Activated CD4-positive, alpha-beta T cell treated with anti-CD3 and anti-CD28 coated beads for 4 hours (primary cell): ENCODE results near the gene UNC93B1.

Source experiments
- DNase-seq, 2 donors: peaks; one replicate each; pipeline ENCODE4 v3.0.0-alpha.2; 2020

UNC93B1 gene

DNA sequence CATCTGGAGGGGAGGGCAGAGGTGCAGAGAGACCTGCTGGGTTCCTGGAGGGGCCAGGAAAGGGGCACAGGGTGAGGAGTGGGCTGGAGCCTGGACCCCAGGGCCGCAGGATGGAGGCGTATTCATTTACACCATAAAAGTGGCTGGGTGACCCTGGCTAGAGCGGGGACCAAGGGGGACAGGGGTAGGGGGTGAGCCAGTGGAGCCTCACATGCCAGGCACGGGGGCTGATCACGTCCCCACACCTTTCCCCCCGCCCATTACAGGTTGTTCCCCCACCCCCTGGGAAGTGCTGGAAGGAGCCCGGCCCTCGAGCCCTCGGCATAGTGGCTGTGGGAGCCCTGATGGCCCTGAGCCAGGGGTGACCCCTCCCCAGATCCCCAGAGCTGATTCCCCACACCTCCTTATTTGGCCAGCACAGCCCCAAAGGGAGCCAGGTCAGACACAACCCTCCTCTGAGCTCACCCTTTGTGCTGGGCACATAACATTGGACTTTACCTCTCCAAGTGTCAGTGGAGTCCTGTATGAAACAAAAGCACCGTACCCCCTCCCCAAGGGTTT lies 35.7 kb upstream of the UNC93B1 start:
- no peak for DNase-seq

- peak; percentile 50 to 55 for DNase-seq
Observed at GRCh38 chr11:68038718-68039525, 35.0 kb upstream of the UNC93B1 start, which contains the start of gene TCIRG1. TSS of gene TCIRG1 (plus strand) at chr11:68039025. CDS start at chr11:68041272, 2,247 bp downstream.

DNA sequence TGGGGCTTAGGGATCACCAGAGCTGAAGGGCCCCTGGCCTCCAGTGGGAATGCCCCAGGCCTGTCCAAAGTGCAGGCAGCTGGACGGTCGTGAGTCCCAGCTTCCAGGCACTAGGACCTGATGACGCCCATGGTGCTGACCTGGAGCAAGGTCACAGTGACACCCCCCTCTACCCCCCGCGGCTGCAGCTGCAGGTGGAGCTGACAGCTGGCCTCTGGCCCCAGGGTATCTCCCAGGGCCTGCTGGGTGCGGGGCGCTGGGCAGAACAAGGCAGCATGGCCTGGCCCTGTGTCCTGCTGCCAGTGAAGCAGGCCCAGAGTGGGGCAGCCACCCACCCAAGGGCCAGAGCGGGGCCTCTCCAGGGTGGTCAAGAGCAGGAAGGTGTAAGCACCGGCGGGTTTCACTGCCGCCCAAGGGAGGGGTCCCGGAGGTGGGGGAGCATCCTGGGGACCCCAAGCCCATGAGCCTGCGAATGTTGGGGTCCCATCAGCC lies 34.4 kb upstream of the UNC93B1 start:
- DNase-seq: no peak

DNA sequence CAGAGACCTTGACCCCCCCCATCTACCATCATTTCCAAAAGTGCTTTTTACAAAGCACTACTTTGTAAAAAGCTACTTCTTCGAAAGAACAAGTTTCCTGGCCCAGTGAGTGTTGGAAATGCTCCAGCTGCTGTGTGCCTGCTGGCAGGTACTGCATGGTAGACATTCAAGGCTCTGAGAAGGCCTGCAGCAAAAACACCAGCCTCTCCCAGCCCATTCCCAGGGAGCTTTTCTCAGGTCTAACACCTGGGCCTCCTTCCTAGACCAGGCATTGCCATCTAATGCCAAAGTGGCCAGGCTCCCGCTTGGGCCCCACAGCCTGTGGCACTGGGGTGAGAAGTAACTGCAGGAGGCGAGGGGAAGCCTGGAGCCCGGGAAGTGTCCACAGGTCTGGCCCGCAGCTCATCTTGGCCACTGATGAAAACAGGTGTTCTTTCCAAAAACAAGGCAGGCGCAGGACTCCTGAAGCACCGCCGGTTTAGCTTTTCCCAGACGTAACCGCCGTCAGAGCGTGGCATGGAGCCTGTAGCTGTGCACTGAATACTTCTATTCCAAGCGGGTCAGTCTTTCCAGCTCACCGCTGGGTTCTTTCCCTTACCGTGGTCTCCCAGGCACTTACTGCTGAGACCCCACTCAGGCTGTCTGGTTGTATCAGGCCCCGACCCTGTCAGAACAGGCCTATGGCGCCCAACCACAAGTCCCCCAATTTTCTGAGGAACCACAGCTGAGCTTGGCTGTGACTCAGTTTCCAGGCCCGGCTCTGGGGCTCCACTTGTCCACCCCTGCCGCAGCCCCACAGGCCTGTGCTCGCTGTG lies 33.7 kb upstream of the UNC93B1 start:
- no peak for DNase-seq

- DNase-seq: no peak
Observed at GRCh38 chr11:68036717-68037239, 32.9 kb upstream of the UNC93B1 start.

DNA sequence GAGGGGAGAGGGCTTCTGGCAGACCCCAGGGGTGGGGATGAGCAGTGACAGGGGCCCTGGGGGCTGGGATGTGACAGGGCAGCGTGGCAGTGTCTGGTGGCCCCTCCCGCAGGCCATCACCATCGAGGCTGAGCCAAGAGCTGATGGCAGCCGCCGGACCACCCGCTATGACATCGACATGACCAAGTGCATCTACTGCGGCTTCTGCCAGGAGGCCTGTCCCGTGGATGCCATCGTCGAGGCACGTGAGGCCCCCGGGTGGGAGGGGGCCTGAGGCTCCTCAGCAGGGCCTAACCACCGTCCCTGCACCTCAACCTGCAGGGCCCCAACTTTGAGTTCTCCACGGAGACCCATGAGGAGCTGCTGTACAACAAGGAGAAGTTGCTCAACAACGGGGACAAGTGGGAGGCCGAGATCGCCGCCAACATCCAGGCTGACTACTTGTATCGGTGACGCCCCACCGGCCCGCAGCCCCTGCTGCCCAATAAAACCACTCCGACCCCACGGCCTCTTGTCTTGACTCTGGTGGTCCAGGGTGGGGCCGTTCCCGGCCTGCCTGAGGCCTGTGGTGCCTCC lies 32.3 kb upstream of the UNC93B1 start:
- DNase-seq: no peak

- DNase-seq: no peak
Observed at GRCh38 chr11:68035266-68035876, 31.5 kb upstream of the UNC93B1 start.

- DNase-seq: no peak
Observed at GRCh38 chr11:68033708-68034045, 29.8 kb upstream of the UNC93B1 start.

- no peak for DNase-seq
Observed at GRCh38 chr11:68032997-68033707, 29.3 kb upstream of the UNC93B1 start.

DNA sequence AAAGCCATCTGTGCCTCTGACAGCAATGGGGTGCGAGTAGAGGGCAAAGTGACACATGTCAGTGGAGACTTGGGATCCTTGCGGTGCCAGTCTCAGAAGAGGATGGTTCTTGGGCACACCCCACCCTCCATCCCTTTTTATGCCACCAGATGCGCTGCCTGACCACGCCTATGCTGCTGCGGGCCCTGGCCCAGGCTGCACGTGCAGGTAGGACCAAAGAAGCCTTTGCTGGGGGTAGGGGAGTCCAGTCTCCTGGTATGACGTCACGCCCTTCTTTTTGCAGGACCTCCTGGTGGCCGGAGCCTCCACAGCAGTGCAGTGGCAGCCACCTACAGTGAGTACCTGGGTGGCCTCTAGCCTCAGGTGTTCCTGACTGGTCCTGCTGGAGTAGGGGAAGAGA lies 28.1 kb upstream of the UNC93B1 start:
- DNase-seq: no peak

DNA sequence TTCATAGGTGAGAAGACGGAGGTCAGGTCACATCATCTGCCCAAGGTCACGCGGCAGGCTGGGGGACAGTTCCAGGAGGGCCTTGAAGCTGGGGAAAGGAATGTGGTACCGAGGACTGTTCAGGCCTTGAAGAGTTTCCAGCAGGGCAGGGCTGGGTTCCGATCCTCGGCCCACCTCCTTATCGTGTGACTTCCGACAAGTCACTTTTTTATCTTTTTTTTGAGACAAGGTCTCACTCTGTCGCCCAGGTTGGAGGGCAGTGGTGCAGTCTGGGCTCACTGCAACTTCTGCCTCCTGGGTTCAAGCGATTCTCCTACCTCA lies 27.2 kb upstream of the UNC93B1 start:
- DNase-seq: no peak

DNA sequence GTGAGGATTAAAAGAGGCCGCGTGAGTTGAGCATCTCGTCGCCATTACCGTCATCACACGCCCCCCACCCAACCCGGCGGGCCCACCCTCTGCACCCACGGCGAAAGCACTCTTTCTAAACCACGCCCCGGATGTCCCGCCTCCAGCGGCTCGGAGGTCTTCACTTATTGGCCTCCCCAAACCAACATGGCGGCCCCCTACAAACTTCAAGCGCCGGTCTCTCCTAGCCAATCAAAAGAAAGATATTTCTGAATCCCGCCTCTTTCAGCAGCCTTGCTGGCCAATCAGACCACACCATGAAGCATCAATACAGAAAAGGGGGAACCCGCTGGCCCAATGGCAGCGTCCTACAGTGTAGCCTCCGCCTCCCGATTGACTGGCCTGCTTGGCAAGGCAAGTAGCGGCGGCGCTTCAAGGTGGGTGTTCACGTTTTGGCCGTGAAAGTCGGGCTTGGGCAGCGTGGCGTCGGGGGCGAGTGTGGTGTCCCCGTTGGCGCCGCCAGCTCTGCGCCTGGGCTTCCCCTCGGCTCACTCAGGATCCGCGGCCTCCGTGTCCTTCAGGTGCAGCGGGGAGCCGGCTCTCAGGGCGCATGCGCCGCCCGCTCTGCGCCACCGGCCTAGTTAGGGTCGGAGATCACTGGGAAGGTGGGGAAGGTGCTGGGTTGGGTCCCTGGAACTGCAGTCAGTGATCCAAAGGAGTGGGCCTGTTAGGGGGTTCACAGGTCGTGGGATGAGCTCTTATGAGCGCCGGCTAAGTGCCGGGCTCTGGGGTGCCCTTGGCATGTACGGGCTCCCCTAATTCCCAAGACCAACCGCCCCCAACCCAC lies 26.6 kb upstream of the UNC93B1 start, which contains the start of gene NDUFS8:
Gene NDUFS8, plus strand, starts transcription at position 364 of the 826 bp plus-strand sequence. CDS start 1,471 bp downstream, outside the sequence.
- peak; percentile 96 to 98 for DNase-seq

- DNase-seq: no peak
Observed at GRCh38 chr11:68028802-68029545, 25.1 kb upstream of the UNC93B1 start.

DNA sequence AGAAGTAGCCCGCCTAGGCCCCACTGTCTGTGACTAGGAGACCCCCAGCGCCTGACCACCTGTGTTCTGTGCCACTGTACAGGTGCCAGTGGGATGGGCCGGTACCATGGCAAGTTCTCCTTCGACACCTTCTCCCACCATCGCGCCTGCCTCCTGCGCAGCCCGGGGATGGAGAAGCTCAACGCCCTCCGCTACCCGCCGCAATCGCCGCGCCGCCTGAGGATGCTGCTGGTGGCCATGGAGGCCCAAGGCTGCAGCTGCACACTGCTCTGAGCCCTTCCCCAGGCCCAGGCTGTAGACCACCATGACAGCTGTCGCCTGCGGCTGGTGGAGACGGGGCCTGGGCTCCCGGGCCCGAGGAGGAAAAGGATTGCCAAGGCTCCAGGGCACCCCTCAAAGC lies 23.8 kb upstream of the UNC93B1 start:
- DNase-seq: no peak

DNA sequence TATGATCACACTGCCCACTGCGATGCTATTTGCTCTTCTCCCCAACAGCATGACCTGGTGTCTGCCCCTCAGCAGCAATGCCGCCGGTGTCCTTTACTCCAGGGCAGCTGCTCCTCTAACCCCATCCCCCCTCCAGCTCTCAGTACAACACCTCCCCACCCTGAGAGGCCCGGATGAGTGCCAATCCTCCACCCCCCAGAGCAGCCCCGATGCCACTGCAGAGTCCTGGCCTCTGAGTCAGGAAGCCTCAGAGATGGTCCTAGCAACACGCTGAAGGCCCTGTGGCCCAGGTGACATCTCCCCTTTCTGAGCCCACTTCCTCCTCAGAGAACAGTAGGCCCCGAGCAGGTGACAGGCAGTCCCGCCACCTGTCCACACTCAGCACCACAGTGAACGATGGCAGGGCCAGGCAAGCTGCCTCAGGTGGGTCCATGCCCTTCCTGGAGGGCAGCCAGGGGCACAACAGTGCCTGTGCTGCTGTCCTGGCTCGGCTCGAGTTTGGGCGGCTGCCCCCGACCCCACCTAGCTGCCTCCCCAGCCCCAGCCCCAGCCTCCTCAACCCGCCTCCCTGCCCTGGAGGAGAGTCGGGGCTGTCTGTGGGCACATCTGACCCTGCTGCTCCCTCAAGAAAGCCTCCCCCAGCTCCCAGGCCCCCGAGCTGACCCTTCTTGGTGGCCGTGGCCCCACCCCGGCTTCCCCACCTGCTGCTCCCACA lies 22.7 kb upstream of the UNC93B1 start:
- no peak for DNase-seq

- no peak for DNase-seq
Observed at GRCh38 chr11:68025047-68025446, 21.1 kb upstream of the UNC93B1 start.

DNA sequence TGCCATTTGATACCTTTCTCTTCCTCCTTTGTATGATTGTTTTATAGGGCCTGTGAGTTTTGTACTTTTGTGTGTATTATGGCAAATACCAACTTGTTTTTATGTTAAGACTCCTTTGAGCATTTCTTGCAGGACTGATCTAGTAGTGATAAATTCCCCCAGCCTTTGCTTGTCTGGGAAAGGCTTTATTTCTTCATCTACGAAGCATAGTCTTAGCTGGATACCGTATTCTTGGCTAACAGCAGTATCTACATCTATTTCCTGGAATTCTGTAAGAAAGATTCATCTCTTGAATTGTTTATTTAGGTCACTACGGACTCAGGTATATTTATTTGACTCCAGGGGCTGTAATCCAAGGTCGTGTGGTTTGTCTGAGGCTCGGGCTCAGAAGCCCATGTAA lies 20.6 kb upstream of the UNC93B1 start:
- no peak for DNase-seq

GRCh38 chr11:68022531-68022930 lies 18.6 kb upstream of the UNC93B1 start:
- DNase-seq: no peak

DNA sequence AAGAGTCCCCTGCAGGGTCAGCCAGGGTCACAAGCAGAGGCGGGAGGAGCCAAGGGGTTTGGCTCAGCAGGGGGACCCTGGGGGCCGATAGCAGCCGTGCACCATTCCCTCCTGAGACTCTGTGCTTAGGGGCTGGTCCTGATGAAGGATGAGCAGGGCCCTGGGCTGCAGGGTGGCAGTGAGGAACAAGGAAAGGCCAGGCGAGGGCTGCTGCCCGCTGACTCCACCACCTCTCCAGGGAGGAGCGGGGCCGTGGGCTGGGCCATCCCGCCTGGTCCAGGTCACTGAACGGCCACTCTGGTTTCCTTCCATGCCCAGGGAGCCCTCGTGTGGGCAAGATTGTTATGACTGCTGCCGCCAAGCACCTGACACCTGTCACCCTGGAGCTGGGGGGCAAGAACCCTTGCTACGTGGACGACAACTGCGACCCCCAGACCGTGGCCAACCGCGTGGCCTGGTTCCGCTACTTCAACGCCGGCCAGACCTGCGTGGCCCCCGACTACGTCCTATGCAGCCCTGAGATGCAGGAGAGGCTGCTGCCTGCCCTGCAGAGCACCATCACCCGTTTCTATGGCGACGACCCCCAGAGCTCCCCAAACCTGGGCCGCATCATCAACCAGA lies 17.4 kb upstream of the UNC93B1 start:
- no peak for DNase-seq
